22Rv1 (cell line): ENCODE data around the gene ANO2.

ENCODE experiments used
- CTCF ChIP-seq: fragments of 450-650 bp; IDR thresholded peaks from 2 replicates; pipeline ENCODE4 v1.5.1; 2017; ENCODE audit warnings: mild to moderate bottlenecking
- ZFX ChIP-seq: fragments of 450-650 bp; IDR thresholded peaks from 2 replicates; pipeline ENCODE4 v1.6.1; 2017; ENCODE audit warnings: antibody characterized with exemption, borderline replicate concordance

GRCh38 chr12:5633106-5633505 lies 312.0 kb downstream of the ANO2 start:
- TF ChIP-seq CTCF: no peak
- no peak for TF ChIP-seq ZFX
